Measurements from ENCODE around the gene IFNLR1.

The IFNLR1 gene

GRCh38 chr1:24134376-24134775, 52.7 kb downstream of the IFNLR1 start:
- H3K27ac ChIP-seq: no peak overlapping the region
- no peak for TF ChIP-seq CTCF (IDR thresholded peaks at IDR 0.05)
- H3K4me3 ChIP-seq: no peak overlapping the region
- no peak for DNase-seq (ENCODE audit: low spot score)

- Histone ChIP-seq H3K27ac (no peak overlapping the region), H3K4me3 (no peak overlapping the region)
- DNase-seq (ENCODE audit: low spot score): no peak
- no peak for TF ChIP-seq CTCF (IDR thresholded peaks at IDR 0.05)
Measured at GRCh38 chr1:24133819-24134218, 53.3 kb downstream of the IFNLR1 start.

GRCh38 chr1:24130385-24130784, 56.7 kb downstream of the IFNLR1 start:
- Histone ChIP-seq H3K27ac (no peak overlapping the region), H3K4me3 (no peak overlapping the region)
- DNase-seq (ENCODE audit: low spot score): no peak
- no peak for TF ChIP-seq CTCF (IDR thresholded peaks at IDR 0.05)

- TF ChIP-seq CTCF (IDR thresholded peaks at IDR 0.05): no peak
- H3K27ac ChIP-seq: no peak overlapping the region
- no peak overlapping the region for H3K4me3 ChIP-seq
- DNase-seq (ENCODE audit: low spot score): no peak
Measured at GRCh38 chr1:24127801-24128363, 59.2 kb downstream of the IFNLR1 start.

- Histone ChIP-seq H3K4me3 (no peak overlapping the region), H3K27ac (peak overlapping the region in 1 of 2 donors; percentile 53)
- TF ChIP-seq CTCF (IDR thresholded peaks at IDR 0.05): no peak
- no peak for DNase-seq (ENCODE audit: low spot score)
Measured at GRCh38 chr1:24127134-24127800, 59.8 kb downstream of the IFNLR1 start.

- TF ChIP-seq CTCF (IDR thresholded peaks at IDR 0.05): no peak
- H3K4me3 ChIP-seq: no peak overlapping the region
- no peak for DNase-seq (ENCODE audit: low spot score)
- peak overlapping the region; percentile 53 to 61 for H3K27ac ChIP-seq
Measured at GRCh38 chr1:24126672-24127023, 60.4 kb downstream of the IFNLR1 start.

- no peak overlapping the region for H3K4me3 ChIP-seq
- peak overlapping the region; percentile 53 to 61 for H3K27ac ChIP-seq
- no peak for DNase-seq (ENCODE audit: low spot score)
- no peak for TF ChIP-seq CTCF (IDR thresholded peaks at IDR 0.05)
Measured at GRCh38 chr1:24126018-24126671, 60.9 kb downstream of the IFNLR1 start.

Data from coronary artery (tissue), 2 donors.